Measurements from ENCODE around the gene COMP.
A peak's percentile ranks its signal among the peaks of the same experiment; 100 is the strongest.

COMP gene

DNA sequence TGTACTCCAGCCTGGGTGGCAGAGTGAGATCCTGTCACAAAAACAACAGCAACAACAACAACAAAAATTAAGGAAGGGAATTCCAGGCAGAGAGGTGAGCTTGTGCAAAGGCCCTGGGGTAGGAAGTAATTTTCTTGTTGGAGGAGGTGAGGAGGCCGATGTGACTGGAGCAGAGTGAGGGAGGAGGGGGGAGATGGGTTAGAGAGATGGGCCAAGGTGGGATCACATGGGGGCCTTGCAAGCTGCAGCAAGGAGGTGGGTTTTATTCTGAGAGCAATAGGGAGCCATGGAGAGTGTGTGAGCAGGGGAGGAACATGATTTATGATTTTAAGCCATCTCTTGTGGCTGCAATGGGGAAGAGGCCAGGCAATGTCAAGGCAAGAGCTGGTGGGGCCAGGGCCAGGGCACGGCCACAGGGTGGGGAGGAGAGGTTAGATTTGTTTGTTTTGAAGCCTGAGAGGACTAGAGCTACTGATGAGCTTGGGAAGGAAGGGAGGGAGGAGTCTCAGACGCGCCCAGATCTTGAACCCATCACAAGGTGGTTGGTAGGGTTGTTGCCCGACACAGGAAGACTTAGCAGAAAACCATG lies 12.5 kb upstream of the COMP start:
- no peak for DNase-seq

DNA sequence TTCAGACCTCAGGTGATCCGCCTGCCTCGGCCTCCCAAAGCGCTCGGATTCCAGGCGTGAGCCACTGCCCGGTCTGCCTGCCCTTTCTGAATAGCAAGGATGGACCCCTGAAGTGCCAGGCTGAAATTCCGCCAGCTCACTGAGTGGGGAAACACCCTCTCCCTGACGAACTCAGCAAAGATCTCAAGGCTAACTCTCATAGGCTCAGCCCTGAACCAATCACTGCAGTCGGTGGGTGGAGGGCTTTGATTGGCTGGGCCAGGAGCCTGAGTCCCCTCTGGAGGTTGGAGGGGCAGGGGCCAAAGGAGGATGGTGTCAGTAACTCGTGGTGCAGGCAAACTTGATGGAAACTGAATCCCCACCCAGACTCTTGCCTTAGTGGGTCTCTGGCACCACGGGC lies 11.2 kb upstream of the COMP start:
- DNase-seq: no peak

DNA sequence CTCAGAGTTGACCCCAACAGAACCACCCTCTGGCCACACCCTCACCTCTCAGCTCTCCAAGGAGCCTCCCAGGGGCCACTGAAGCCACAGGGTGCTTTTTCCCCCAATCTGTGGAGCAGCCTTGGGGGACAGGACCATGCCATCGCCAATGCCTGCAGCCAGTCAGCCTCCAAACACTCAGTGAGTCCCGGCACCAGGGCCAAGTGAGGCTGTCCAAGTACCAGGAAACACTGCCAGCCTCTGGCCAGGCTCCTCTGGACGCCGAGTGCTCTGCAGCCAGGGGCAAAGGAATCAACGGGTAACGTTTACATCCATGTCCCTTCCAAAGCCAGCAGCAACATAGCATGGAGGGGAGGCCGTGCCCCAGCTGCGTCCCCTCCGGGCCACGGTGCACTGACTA lies 9.5 kb upstream of the COMP start:
- no peak for DNase-seq

DNA sequence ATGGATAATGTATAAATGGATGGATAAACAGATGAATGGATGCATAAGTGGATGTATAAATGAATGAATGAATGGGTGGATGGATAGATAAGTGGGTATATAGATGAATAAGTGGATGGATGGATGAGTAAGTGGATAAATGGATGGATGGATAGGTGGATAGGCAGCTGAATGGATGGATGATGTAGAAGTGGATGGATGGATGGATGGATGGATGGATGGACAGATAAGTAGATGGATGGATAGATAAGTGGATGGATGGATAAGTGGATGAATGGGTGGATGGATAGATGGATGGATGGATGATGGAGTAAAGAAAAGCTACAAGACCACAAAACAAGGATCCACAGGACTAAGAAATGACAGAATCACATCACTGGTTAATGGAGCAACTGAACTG lies 9.0 kb upstream of the COMP start:
- no peak for DNase-seq

DNA sequence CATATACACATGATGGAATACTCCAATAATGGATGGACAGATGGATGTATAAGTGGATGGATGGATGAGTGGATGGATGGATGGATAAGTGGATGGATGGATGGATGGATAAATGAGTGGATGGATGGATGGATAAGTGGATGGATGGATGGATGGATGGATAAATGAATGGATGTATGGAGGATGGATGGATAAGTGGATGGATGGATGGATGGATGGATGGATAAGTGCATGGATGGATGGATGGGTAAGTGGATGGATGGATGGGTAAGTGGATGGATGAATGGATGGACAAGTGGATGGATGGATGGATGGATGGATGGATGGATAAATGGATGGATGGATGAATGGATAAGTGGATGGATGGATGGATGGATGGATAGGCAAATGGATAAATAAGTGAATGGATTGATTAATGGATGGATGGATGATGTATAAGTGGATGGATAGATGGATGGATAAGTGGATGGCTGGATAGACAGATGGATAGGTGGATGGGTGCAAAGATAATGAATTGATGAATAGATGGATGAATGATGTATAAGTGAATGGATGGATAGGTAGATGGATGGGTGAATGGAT lies 8.4 kb upstream of the COMP start:
- no peak for DNase-seq

DNA sequence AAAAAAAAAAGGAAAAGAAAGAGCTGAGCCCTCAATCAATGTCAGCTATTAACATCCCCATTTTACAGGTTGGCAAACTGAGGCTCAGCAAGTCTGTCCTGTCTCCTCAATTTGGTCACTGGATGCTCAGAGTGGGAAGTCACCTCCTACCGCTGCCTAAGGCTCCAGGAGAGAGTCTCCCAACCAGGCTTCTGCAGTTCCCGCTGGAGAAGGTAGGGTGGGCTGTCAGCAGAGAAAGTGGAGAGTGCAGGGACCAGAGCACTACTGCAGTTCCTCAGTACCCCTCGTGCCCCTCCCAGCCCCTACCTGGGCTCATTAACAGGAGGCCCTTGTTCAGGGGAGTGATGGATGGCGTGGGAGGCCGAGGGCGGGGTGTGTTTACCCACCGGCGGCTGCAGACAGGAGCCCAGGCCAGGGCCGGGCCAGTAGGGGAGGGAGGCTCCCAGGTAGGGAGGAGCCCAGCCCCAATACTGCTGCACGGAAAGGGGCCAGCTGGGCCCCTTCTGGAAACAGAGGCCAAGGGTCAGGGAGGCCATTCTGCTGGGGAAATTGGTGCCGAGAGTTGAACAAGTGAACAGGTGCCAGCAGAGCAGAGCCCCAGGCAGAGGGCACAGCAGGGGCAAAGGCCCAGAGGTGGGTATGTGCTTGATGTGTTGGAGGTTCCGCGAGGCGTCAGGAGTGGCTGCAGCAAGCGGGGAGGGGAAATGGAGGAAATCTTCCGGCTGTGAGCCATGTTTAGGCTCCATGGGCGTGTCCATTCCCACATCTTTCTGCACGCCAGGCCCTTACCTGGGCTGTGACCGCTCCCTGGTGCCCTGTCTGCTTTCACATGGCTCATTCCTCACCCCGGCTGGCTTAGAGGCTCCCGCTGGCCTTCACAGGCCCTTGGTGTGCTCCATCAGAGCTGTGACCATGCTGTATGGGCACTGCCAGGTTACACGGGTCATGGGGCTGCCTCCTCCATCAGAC lies 7.6 kb upstream of the COMP start:
- no peak for DNase-seq

DNA sequence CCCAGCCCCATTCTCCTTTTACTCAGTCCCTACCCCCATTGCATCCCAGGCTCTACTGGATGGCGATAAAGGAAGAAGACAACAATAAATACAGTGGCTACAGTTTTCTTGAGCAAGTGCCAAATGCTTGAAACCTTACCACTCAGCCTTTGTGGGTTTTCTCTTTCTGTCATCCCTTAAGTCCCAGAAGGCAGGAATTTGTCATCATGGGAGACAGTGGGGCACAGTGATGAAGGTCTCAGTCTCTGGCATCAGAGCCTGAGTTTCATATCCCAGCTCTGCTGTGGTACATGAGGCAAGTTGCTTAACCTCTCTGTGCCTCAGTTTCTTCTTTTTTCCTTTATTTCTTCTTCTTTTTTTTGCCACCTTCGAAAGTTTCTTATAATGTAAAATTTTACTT lies 5.1 kb upstream of the COMP start:
- no peak for DNase-seq

DNA sequence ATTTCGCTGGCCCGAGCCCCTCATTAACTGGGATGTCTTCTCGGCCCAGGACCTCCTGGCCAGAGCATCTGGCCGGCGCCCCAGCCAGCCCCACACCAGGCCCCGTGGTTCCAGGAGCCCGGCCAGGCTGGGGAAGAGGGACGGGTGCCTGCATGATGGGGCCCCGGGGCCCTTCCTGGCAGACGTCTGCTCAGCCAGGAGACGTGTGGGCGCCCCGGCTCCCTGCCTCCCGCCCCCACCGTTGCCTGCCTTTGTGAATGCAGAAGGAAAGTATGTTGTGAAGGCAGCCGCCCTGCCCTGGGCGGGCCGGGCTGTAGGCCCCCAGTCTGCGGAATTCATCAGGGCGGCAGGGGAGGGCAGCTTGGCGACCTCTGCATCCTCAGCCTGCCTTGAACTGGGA lies 4.4 kb upstream of the COMP start:
- DNase-seq: no peak

DNA sequence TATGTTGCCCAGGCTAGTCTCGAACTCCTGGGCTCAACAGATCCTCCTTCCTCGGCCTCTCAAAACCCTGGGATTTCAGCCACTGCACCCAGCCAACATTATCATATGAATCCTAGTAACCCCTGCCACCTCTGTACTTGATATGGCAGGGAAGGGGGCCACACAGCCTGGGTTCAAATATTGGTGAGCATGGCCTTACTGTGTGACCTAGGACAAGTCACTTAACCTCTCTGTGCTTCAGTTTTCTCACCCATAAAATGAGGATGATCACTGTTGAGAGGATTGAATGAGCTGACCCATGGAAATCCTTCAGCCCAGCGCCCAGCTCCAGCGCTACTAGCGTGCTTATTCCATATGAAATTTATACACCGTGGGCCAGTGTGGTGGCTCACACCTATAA lies 3.6 kb upstream of the COMP start:
- no peak for DNase-seq

DNA sequence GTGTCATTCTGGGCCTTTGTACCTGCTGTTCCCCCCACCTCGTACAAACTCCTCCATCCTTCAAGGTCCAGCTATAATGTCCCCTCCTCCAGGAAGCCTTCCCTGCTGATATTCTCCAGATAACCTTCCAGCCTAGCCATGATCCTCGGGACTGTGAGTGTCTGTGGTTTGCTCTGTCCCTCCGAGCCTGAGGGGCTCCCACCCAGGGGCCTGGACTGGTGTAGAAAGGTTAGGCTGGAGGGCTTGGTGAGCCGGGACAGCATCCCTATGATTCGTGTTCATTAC lies 2.9 kb upstream of the COMP start:
- DNase-seq: no peak

DNA sequence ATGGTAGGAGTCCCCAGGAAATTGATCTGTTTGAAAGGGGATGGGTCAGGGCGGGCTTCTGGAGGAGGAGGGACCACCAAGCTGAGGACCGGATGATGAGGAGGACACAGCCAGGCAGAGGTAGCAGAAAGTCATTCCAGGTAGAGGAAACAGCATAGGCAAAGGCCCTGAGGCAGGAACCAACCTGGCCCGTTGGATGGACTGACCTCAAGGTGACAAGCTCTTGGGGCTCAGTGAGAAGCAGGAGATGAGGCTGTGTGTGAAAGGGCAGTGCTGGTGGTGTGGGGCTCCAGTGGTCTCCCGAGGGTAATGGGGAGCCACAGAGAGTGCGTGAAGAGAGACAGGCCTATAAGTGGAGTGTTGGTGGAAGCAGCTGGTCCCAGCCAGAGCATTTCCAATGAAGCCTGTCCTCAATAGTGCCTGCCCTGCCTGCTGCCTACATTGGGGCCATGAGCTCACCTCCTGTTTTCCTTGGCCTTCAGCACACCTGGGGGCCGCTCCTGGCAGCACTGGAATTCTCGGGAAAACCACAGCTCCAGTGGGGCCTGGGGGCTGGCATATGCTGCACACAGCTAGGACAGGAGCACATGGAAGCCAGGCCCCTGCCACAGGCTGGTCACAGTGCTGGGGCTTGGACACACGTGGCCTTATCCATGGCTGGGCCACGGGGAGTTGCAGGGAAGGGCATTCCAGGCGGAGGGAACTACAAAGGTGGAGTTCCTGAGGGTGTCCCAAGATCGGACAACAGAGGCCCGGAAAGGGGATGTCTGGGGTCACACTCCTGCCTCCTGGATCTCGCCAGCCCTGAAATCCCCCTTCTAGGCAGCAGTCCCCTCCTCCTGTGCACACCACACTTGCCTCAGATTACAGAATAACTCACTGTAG lies 2.3 kb upstream of the COMP start:
- no peak for DNase-seq

DNA sequence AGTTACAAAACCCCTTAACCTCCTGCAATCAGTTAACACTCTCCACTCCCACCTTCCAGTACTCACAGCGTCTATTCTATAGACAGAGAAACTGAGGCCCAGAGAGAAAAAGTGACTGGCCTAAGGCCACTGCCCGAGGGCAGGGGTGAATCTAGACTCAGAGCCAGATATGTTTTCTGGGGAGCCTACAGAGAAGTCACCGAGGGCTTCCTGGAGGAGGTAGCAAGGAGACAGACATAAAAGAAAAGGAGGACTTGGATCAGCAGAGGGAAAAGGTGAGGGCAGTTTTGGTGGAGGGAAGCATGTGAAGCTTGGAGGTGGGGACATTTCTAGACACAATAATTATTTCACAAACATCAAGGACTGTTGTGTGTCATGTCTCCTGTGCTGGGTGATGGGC lies 1.6 kb upstream of the COMP start:
- no peak for DNase-seq

DNA sequence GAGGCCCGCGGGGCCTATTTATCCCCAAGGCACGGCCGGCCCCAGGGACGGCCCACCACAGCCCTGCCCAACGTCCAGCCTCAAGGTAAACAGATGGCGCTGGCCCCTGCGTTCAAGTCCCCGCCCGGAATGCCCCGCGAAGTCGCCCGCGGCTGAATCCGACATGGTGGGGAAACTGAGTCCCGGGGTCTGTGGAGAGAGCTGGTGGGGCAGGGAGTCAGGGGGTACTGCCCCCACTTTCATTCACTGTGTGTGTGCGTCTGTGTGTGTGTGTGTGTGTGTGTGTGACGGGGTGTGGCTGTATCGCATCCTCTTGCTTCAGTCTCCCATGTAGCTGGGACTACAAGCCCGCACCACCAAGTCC lies 192 bp upstream of the COMP start:
- DNase-seq: no peak

DNA sequence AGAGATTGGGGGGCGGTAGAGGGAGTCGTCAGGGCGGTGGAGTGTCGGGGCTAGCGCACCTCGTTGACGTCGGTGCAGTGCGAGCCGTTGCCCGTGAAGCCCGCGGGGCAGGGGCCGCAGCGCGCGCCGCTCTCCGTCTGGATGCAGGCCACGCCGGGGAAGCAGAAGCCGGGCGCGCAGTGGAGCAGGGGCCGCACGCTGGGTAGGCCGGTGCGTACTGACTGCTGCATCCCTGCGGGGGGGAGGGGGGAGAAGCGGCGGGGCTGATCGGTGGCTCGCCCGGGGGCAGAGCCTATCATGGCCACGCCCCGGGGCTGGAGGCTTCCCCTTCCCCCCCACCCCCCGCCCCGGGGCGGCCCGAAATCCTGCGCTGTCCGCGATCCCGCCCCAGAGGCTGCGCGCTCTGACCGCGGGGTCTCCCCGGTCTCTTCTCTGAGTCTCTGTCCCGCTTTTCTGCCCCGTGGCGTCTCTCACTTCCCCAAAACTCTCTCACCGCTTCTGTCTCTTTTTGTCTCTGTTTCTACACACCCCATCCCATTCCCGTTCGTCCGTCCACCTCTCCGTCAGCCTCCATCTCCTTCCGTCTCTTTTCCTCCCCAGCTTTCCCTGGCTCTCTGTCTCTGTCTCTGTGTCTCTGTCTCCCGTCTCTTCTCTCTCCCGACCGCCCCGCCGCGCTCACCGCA lies 1.1 kb downstream of the COMP start:
- DNase-seq: no peak

DNA sequence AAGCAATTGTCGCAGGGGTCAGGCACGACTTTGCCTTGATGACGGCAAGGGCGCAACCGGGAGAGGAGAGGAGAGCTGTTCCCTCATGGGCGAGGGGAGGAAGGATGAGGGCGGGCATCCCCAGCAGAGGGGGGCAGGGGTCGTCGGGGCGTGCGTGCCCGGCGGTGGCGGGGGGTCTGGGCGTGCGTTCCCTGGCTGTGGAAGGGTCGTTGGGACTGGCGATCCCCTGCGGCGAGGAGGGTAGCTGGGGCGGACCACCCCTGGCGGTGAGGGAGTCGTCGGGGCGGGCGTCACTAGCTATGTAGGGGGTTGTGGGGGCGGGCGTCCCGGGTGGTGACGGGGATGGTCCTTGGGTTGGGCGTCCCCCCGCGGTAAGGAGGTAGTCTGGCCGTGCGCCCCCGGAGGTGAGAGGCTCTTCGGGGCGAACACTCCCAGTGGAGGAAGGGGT lies 1.7 kb downstream of the COMP start:
- DNase-seq: no peak

DNA sequence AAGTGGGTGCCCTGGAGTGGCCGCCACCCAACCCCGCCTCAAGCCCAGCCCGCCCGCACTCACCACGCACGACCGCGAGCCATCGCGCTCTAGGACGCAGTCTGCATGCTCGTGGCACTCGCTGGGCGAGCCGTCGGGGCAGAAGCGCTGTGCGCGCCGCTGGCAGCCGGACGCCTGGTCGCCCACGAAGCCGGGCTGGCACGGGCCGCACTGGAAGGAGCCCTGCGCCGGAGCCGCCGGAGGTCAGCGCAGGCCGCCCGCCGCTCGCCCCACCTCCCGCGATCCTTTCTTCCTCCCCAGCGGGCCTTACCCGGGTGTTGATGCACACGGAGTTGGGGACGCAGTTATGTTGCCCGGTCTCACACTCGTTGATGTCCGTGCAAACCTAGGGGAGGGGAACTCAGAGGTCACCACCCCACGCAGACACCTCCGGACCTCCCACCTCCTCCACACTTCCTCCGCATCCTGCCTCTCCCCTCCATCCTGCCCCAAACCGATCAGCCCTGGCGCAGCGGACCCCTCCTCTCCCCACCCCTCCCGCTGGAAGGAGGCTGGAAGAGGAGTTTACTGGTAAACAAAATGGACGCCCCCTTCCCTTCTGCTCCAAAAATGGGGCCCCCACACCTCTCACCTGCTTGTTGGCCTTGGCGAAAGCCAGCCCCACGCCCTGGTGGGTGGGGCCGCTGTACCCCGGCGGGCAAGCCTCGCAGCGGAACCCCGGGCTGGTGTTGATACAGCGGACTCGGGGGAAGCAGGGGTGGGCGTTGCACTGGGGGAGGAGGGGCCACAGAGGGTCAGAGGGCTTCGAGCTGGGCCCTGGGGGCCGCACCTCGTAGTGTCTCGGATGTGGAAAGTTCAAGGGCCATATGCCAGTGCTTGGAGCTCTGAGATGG lies 2.3 kb downstream of the COMP start:
- no peak for DNase-seq

DNA sequence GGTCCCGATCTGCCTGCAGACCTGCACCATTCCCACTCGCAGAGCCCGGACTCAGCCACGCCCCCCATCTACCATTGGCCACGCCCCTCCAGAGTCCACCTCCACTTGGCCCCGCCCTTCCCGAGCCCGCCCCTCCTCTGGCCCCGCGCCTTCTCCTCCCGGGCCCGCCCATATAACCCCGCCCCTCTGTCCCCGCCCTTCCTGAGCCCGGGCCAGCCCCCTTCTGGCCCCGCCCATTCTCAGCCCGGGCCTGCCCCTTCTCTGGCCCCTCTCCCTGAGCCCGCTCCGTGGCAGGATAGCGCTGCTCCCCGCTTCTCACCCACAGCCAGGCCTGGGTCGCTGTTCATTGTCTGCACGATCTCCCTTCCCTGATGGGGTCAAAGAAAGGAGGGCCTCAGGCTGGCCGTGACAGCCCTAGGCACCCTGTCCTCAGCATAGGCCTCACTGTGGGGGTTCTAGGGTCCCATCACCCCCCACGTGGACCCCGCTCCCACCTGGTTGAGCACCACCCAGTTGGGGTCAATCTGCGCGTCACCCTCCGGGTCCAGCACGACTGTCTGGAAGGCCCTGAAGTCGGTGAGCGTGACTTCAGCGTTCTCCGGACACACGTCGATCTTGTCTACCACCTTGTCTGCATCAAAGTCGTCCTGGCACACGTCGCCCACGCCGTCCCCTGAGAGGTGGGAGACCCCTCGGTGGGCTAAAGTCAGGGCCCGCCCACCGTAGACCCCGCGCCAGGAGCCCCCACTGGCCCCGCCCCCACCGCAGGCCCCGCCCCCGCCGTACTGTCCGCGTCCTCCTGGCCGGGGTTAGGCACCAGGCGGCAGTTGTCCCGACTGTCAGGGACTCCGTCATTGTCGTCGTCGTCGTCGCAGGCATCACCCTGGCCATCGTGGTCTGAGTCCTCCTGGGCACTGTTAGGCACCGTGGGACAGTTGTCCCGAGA lies 5.7 kb downstream of the COMP start:
- DNase-seq: peak in 1 of 2 experiments; percentile 39

DNA sequence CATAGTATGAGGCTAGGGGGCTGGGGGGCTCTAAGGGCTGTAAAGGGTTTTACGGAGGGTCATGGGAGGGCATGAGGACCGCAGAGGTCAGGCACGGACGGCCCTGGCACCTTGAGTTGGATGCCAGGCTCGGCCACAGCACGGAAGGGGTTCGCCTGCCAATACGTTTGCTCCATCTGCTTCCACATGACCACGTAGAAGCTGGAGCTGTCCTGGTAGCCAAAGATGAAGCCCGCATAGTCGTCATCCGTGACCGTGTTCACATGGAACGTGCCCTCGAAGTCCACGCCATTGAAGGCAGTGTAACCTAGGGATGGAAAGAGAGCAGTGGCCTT lies 6.4 kb downstream of the COMP start:
- DNase-seq: no peak

DNA sequence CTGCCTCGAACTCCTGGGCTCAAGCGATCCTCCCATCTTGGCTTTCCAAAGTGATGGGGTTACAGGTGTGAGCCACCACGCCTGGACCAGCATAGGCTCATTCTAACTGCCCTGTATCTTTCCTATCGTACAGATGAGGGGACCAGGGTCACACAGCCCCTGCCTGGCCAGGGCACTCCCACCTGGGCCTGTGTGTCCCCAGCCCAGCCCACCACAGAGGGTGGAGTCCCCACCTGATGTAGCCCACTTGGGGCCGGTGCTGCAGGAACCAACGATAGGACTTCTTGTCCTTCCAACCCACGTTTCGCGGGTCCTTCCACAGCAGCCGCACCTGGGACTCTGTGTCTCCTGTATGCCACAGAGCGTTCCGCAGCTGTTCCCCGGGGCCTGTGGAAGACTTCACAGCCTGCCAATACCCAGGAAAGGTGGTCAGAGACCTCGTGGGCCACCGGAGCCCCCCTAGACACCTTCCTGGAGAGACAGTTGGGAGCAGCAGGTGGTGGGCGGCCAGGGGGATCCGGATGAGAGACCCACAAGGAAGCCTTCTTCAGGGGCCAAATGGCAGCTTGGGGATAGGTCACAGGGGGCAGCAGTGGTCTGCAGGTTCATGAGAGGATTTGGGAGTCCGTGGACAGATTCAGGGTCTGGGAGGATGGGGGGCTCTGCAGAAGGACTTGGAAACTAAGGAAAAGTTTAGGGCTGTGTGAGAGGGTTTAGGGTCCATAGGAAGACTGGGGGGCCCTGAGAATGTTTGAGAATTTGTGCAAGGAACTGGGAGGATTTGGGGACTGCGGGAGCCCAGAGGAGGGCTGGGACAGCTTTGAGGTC lies 6.9 kb downstream of the COMP start:
- no peak for DNase-seq

Data from NCI-H1930 (cell line).